ENCODE results near the gene CRACR2A.

CRACR2A gene

DNA sequence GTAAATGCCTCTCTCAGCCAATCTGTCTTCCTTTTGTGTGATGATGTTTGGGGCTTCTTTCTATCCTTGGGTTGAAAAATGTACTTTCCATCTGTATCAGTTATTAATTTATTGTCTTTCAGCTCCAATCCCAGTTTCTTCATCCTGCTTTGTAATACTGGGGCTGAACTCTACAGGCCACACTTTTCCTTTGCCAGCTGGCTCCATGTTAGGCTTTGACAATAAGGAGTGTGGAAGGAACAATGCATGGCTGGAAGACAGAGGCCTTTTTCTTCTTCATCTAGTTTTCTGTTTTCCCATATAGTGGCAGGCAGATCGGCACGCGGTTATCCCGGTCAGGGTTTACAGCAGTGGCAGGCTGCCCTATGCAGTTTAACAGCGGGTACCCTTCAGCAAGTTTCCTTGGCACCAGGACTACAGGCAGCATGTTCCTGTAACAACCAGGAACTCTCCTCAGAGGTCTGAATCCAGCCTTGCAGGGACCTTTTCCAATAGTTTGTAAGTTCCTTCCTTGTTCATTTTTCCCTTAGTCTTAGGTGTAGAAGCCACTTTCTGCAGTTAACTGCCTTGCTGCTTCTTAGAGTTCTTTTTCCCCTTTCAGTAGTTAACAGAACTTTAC, 38.5 kb upstream of the CRACR2A start:
- no peak for DNase-seq (ENCODE audit: low spot score)
- in situ Hi-C loops (cut with MboI; ENCODE audit: low pct_unique_long_range_greater_than_20kb, low sequenced_read_pairs, unreplicated experiment) = loop anchor here (25.0 kb wide), 1 partner anchor 454 kb away; no protein-coding TSS in a partner anchor
- TF ChIP-seq, protein P1, sequence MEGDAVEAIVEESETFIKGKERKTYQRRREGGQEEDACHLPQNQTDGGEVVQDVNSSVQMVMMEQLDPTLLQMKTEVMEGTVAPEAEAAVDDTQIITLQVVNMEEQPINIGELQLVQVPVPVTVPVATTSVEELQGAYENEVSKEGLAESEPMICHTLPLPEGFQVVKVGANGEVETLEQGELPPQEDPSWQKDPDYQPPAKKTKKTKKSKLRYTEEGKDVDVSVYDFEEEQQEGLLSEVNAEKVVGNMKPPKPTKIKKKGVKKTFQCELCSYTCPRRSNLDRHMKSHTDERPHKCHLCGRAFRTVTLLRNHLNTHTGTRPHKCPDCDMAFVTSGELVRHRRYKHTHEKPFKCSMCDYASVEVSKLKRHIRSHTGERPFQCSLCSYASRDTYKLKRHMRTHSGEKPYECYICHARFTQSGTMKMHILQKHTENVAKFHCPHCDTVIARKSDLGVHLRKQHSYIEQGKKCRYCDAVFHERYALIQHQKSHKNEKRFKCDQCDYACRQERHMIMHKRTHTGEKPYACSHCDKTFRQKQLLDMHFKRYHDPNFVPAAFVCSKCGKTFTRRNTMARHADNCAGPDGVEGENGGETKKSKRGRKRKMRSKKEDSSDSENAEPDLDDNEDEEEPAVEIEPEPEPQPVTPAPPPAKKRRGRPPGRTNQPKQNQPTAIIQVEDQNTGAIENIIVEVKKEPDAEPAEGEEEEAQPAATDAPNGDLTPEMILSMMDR (IDR thresholded peaks at IDR 0.05; ENCODE audit: extremely low read depth, insufficient read depth, missing control alignments) = no peak

DNA sequence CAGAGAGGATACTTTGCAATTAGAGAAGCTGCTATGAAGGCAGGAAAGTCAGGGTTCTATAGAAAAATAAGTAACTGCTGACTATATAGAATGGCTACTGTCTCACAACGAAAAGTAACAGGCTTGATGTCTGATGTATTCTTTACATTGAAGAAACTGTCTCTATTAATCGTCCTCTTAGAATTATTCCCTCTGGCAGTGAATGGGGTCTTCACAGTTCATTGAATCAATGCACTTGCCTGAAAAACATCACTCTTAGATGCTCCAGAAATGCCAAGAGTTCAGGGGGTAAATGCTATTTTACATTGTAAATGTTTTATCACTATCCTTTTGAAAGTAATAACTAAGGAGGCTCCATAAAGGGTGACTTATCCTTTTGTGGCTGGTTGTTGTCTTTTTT, 37.7 kb upstream of the CRACR2A start:
- in situ Hi-C loops (cut with MboI; ENCODE audit: low pct_unique_long_range_greater_than_20kb, low sequenced_read_pairs, unreplicated experiment) = loop anchor here (25.0 kb wide), 1 partner anchor 453 kb away; no protein-coding TSS in a partner anchor
- DNase-seq (ENCODE audit: low spot score) = no peak
- TF ChIP-seq, protein P1 (IDR thresholded peaks at IDR 0.05; ENCODE audit: extremely low read depth, insufficient read depth, missing control alignments) = no peak

DNA sequence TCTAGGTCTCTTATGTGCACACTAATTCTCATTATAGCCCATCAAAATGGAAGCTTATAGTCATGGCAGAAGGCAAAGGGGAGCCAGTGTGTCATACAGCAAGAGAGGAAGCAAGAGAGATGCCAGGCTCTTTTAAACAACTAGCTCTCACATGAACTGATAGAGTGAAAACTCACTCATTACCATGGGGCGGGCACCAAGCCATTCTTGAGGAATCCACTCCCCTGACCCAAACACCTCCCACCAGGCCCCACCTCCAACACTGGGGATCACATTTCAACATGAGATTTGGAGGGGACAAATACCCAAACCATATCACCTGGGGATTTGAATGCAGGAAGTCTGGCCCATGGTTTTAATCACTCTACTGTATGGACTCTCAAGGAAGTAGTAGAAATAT, 36.9 kb upstream of the CRACR2A start:
- DNase-seq (ENCODE audit: low spot score) = no peak
- in situ Hi-C loops (cut with MboI; ENCODE audit: low pct_unique_long_range_greater_than_20kb, low sequenced_read_pairs, unreplicated experiment) = loop anchor here (25.0 kb wide), 1 partner anchor 453 kb away; no protein-coding TSS in a partner anchor
- TF ChIP-seq, protein P1 (IDR thresholded peaks at IDR 0.05; ENCODE audit: extremely low read depth, insufficient read depth, missing control alignments) = no peak

DNA sequence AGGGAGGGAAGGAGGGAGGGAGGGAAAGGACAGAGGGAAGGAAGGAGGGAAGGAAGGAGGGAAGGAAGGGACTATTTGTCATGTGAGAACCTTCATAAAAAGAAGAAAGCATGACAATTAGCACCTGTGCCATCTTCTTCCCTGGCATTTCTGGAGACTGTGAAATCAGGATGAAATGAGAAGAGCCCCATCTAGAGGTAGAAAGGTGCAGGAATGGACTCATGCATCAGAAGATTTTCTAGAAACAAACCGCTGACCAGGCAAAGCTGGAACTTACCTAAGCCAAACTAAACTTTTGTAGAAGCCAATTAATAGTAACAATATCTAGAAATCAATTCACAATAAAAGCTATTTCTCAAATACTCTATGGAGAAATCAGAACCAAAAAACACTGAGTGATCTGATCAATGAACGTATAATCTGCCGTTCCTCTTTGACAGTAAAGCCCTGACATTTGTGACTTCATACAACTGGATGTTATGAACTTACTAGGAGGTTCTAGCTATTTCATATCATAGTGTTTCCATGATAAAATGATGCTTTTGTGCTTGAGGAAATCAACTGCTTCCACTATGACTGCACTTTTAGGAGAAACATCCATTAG, 24.4 kb upstream of the CRACR2A start:
- in situ Hi-C loops (cut with MboI; ENCODE audit: low pct_unique_long_range_greater_than_20kb, low sequenced_read_pairs, unreplicated experiment) = loop anchor here (25.0 kb wide), 1 partner anchor 440 kb away; no protein-coding TSS in a partner anchor
- DNase-seq (ENCODE audit: low spot score) = peak; percentile 56
- TF ChIP-seq, protein P1 (IDR thresholded peaks at IDR 0.05; ENCODE audit: extremely low read depth, insufficient read depth, missing control alignments) = peak; percentile 69

DNA sequence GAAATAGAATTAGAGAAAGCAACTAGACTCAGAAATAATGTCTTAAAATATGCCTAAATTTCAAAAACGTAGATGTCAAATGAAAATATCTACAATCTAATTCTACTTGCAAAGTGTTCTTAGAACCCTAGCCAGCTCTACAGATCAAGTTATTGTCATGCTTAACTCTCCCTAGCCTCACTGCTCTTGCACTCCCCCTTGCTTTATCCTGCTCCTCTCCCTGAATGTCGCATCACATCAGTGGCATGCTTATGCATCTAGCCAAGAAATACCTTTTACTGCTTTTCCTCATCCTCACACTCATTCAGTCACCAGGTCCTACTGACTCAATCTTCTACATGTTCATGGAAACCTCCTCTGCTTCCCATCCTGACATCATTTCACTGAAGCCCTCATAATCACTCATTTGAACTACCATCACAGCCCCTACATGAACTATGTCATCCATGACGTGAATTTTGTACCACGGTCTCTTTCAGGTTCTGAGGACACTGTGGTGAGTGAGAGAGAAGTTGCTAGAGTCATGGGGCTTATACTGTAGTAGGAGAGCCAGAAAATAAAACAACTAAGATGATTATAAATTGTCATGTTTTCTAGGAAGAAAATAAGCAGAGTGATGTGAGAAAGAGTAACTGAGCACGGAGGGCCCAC, 22.6 kb upstream of the CRACR2A start:
- DNase-seq (ENCODE audit: low spot score) = no peak
- in situ Hi-C loops (cut with MboI; ENCODE audit: low pct_unique_long_range_greater_than_20kb, low sequenced_read_pairs, unreplicated experiment) = loop anchor here (25.0 kb wide), 1 partner anchor 438 kb away; no protein-coding TSS in a partner anchor
- TF ChIP-seq, protein P1 (IDR thresholded peaks at IDR 0.05; ENCODE audit: extremely low read depth, insufficient read depth, missing control alignments) = no peak

DNA sequence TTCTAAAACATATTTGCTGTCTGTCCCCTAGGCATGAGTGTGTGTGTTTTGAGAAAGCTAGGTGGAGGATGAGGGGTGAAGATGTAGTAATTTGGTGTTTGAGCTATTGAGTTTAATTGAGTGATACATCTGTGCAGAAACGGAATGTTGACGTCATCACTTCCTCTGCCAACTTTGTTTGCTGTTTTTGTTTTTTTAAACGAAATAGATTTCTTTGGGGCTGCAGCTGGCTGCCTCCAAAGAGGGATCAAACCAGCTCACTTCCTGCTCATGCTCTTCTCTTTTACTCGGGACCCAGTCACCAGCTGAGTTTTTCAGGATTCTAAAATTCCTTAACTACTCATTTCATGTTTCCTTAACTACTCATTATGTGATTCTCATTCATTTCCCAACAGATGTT, 19.5 kb upstream of the CRACR2A start:
- no peak for DNase-seq (ENCODE audit: low spot score)
- in situ Hi-C loops (cut with MboI; ENCODE audit: low pct_unique_long_range_greater_than_20kb, low sequenced_read_pairs, unreplicated experiment) = no loop called here
- TF ChIP-seq, protein P1 (IDR thresholded peaks at IDR 0.05; ENCODE audit: extremely low read depth, insufficient read depth, missing control alignments) = no peak

Data from GM13977 (cell line).